ENCODE results near the gene BCAS3. TPM values are rescaled to one million over a fixed set of nuclear protein-coding genes. Genes with fewer than 3 reads are reported as not detected.

Gene BCAS3
- total and polyA plus RNA-seq, 9 donors = 9.4 to 37.0 (median 21.6) TPM

- no peak overlapping the region for H3K4me3 ChIP-seq
- TF ChIP-seq CTCF (IDR thresholded peaks at IDR 0.05) (no peak), EP300 (IDR thresholded peaks at IDR 0.05) (no peak), POLR2A (IDR thresholded peaks at IDR 0.05) (no peak)
- H3K4me1 ChIP-seq (ENCODE audit: insufficient read depth) = no peaks in the 10 kb centered on the region
- H3K9me3 ChIP-seq = no peaks in the 10 kb centered on the region
- intact Hi-C loops (cut with DNase I) = no loop called here
- DNase-seq = no peak
- H3K27ac ChIP-seq = no peak overlapping the region
- 96 to 98% (median 97%) methylated on average over 5 of the region's 5 CpGs for WGBS, 3 donors
- H3K36me3 ChIP-seq = no peaks in the 10 kb centered on the region
- no peaks in the 10 kb centered on the region for H3K27me3 ChIP-seq
Measured at GRCh38 chr17:61267847-61268246, 590.2 kb downstream of the BCAS3 start.

GRCh38 chr17:61275395-61275794 is 597.7 kb downstream of the BCAS3 start:
- Histone ChIP-seq H3K27ac (no peak overlapping the region), H3K4me3 (no peak overlapping the region), H3K9me3 (no peaks in the 10 kb centered on the region), H3K4me1 (ENCODE audit: insufficient read depth) (no peaks in the 10 kb centered on the region), H3K27me3 (no peaks in the 10 kb centered on the region), H3K36me3 (no peaks in the 10 kb centered on the region)
- intact Hi-C loops (cut with DNase I) = no loop called here
- DNase-seq = no peak
- no peak for TF ChIP-seq POLR2A (IDR thresholded peaks at IDR 0.05)
- no peak for TF ChIP-seq CTCF (IDR thresholded peaks at IDR 0.05)
- TF ChIP-seq EP300 (IDR thresholded peaks at IDR 0.05) = no peak
- 98 to 99% (median 99%) methylated on average over 5 of the region's 5 CpGs for WGBS, 3 donors

- Histone ChIP-seq H3K4me3 (no peak overlapping the region), H3K27me3 (no peaks in the 10 kb centered on the region), H3K36me3 (no peaks in the 10 kb centered on the region), H3K27ac (no peak overlapping the region), H3K4me1 (ENCODE audit: insufficient read depth) (no peaks in the 10 kb centered on the region), H3K9me3 (no peaks in the 10 kb centered on the region)
- 97 to 100% (median 99%) methylated on average over 2 of the region's 2 CpGs for WGBS, 3 donors
- no peak for TF ChIP-seq POLR2A (IDR thresholded peaks at IDR 0.05)
- DNase-seq = no peak
- intact Hi-C loops (cut with DNase I) = no loop called here
Measured at GRCh38 chr17:61276806-61277205, 599.2 kb downstream of the BCAS3 start.

- TF ChIP-seq EP300 (IDR thresholded peaks at IDR 0.05) (no peak), POLR2A (IDR thresholded peaks at IDR 0.05) (no peak), CTCF (IDR thresholded peaks at IDR 0.05) (no peak)
- no peak for DNase-seq
- H3K4me3 ChIP-seq = no peak overlapping the region
- no peaks in the 10 kb centered on the region for H3K9me3 ChIP-seq
- intact Hi-C loops (cut with DNase I) = no loop called here
- 91 to 100% (median 98%) methylated on average over 1 of the region's 1 CpG for WGBS, 3 donors
- H3K4me1 ChIP-seq (ENCODE audit: insufficient read depth) = no peaks in the 10 kb centered on the region
- H3K36me3 ChIP-seq = no peaks in the 10 kb centered on the region
- H3K27ac ChIP-seq = no peak overlapping the region
- H3K27me3 ChIP-seq = no peaks in the 10 kb centered on the region
Measured at GRCh38 chr17:61279476-61280145, 602.0 kb downstream of the BCAS3 start.

GRCh38 chr17:61280338-61280737 is 602.7 kb downstream of the BCAS3 start:
- Histone ChIP-seq H3K27me3 (no peaks in the 10 kb centered on the region), H3K36me3 (no peaks in the 10 kb centered on the region), H3K9me3 (no peaks in the 10 kb centered on the region), H3K4me1 (ENCODE audit: insufficient read depth) (no peaks in the 10 kb centered on the region), H3K4me3 (no peak overlapping the region), H3K27ac (no peak overlapping the region)
- intact Hi-C loops (cut with DNase I) = no loop called here
- DNase-seq = no peak
- TF ChIP-seq CTCF (IDR thresholded peaks at IDR 0.05) (no peak), EP300 (IDR thresholded peaks at IDR 0.05) (no peak), POLR2A (IDR thresholded peaks at IDR 0.05) (no peak)

Measured in ovary (tissue), 9 donors.